Spinal cord (tissue), 10 donors: ENCODE data around the gene PLD3. TPM values are rescaled to one million over a fixed set of nuclear protein-coding genes. Genes with fewer than 3 reads are reported as not detected.
"Not testable (repeated sequence)": the region's sequence is repeated elsewhere in the genome, so short reads cannot be mapped to it uniquely, and the experiment has no call there.

Experiments
- DNase-seq, 6 donors: peaks; one replicate each; pipeline versions ENCODE4 v3.0.0 to v3.0.0-alpha.2; 2013 to 2015; ENCODE audit warnings: low spot score in 6 of 6, low read depth in 4 of 6
- H3K27ac ChIP-seq: one replicate; pipeline ENCODE4 v1.5.1; 2013; ENCODE audit warnings: low read depth, low read length, control low read depth
- H3K27me3 ChIP-seq: one replicate; pipeline ENCODE4 v1.6.1; 2013; ENCODE audit warnings: low read length; ENCODE audit not compliant: control insufficient read depth, insufficient read depth
- H3K36me3 ChIP-seq: one replicate; pipeline ENCODE4 v1.6.1; 2013; ENCODE audit warnings: low read length; ENCODE audit not compliant: control insufficient read depth, insufficient read depth
- H3K4me1 ChIP-seq: one replicate; pipeline ENCODE4 v1.6.1; 2013; ENCODE audit warnings: low read length; ENCODE audit not compliant: control insufficient read depth, insufficient read depth
- H3K4me3 ChIP-seq: one replicate; pipeline ENCODE4 v1.5.1; 2013; ENCODE audit warnings: low read depth, low read length, control low read depth
- H3K9me3 ChIP-seq: one replicate; pipeline ENCODE4 v1.6.1; 2013; ENCODE audit warnings: low read length; ENCODE audit not compliant: control insufficient read depth, insufficient read depth
- WGBS: methylation state at CpG from one replicate; pipeline ENCODE4 v1.1.5; 2013; ENCODE audit warnings: missing lambda C conversion rate; ENCODE audit not compliant: insufficient coverage; 5-methylcytosine and 5-hydroxymethylcytosine counted together
- polyA plus RNA-seq, 2 donors: library from polyadenylated mRNA; unstranded; fragments of 120-200 nt; gene quantifications; one replicate each; pipeline ENCODE4 v1.2.1, GENCODE V29; 2013; ENCODE audit not compliant: insufficient read length in 2 of 2
- total RNA-seq, 2 donors: library from RNA; depleted of rRNA in 1 of 2; stranded (reverse); fragments of 120-200 nt in 1 of 2; fragments of >200 nt in 1 of 2; gene quantifications; one replicate each; pipeline versions ENCODE4 v1.2.3 to v1.2.4, GENCODE V29; 2013 to 2014
- donor health status: healthy.

Gene PLD3
- total and polyA plus RNA-seq, 4 donors = 257 to 522 (median 422) TPM

- Histone ChIP-seq H3K4me1 (peaks cover 26% of the 10 kb centered on the region), H3K36me3 (peaks cover 63% of the 10 kb centered on the region), H3K9me3 (no peaks in the 10 kb centered on the region), H3K4me3 (no peak overlapping the region), H3K27me3 (no peaks in the 10 kb centered on the region), H3K27ac (no peak overlapping the region)
- no peak for DNase-seq
- WGBS = 76% methylated on average over 14 of the region's 16 CpGs
Observed at GRCh38 chr19:40367577-40368434, 19.3 kb downstream of the PLD3 start.

- H3K36me3 ChIP-seq = peaks cover 83% of the 10 kb centered on the region
- 92% methylated on average over 11 of the region's 12 CpGs for WGBS
- H3K27ac ChIP-seq = no peak overlapping the region
Observed at GRCh38 chr19:40369797-40370196, 21.3 kb downstream of the PLD3 start.

GRCh38 chr19:40370253-40370652, 21.8 kb downstream of the PLD3 start:
- not testable (repeated sequence) for DNase-seq, H3K27me3 ChIP-seq, H3K27ac ChIP-seq, H3K4me3 ChIP-seq, H3K9me3 ChIP-seq
- Histone ChIP-seq H3K36me3 (peaks cover 87% of the 10 kb centered on the region), H3K4me1 (peaks cover 24% of the 10 kb centered on the region)
- WGBS = 100% methylated on average over 1 of the region's 3 CpGs

More at GRCh38 chr19:40369797-40370196, 21.3 kb downstream of the PLD3 start:
- Histone ChIP-seq H3K4me3 (no peak overlapping the region), H3K27me3 (no peaks in the 10 kb centered on the region), H3K9me3 (no peaks in the 10 kb centered on the region), H3K4me1 (peaks cover 26% of the 10 kb centered on the region)
- DNase-seq = no peak

GRCh38 chr19:40370997-40371801, 22.7 kb downstream of the PLD3 start:
- Histone ChIP-seq H3K4me1 (peaks cover 19% of the 10 kb centered on the region), H3K4me3 (no peak overlapping the region), H3K36me3 (peaks cover 95% of the 10 kb centered on the region), H3K27me3 (no peaks in the 10 kb centered on the region), H3K9me3 (no peaks in the 10 kb centered on the region), H3K27ac (no peak overlapping the region)
- 93% methylated on average over 6 of the region's 7 CpGs for WGBS
- DNase-seq = no peak

GRCh38 chr19:40371802-40372122, 23.3 kb downstream of the PLD3 start:
- 94% methylated on average over 2 of the region's 5 CpGs for WGBS

GRCh38 chr19:40374084-40374483, 25.6 kb downstream of the PLD3 start:
- WGBS = 98% methylated on average over 7 of the region's 7 CpGs
- H3K9me3 ChIP-seq = no peaks in the 10 kb centered on the region
- H3K27ac ChIP-seq = no peak overlapping the region
- DNase-seq = no peak
- no peaks in the 10 kb centered on the region for H3K27me3 ChIP-seq
- H3K4me3 ChIP-seq = no peak overlapping the region
- peaks cover 98% of the 10 kb centered on the region for H3K36me3 ChIP-seq
- no peaks in the 10 kb centered on the region for H3K4me1 ChIP-seq

More at GRCh38 chr19:40371802-40372122, 23.3 kb downstream of the PLD3 start:
- Histone ChIP-seq H3K4me1 (peaks cover 13% of the 10 kb centered on the region), H3K27ac (no peak overlapping the region), H3K27me3 (no peaks in the 10 kb centered on the region), H3K4me3 (no peak overlapping the region), H3K9me3 (no peaks in the 10 kb centered on the region), H3K36me3 (peaks cover 95% of the 10 kb centered on the region)
- no peak for DNase-seq

GRCh38 chr19:40376286-40376862, 27.9 kb downstream of the PLD3 start:
- Histone ChIP-seq H3K9me3 (no peaks in the 10 kb centered on the region), H3K4me1 (no peaks in the 10 kb centered on the region), H3K4me3 (no peak overlapping the region), H3K36me3 (peaks cover 97% of the 10 kb centered on the region), H3K27me3 (no peaks in the 10 kb centered on the region), H3K27ac (no peak overlapping the region)
- no peak for DNase-seq
- WGBS = 95% methylated on average over 15 of the region's 17 CpGs

- Histone ChIP-seq H3K4me3 (no peak overlapping the region), H3K36me3 (peaks cover 82% of the 10 kb centered on the region), H3K4me1 (no peaks in the 10 kb centered on the region), H3K9me3 (no peaks in the 10 kb centered on the region), H3K27me3 (no peaks in the 10 kb centered on the region), H3K27ac (no peak overlapping the region)
- 85% methylated on average over 21 of the region's 25 CpGs for WGBS
- DNase-seq = no peak
Observed at GRCh38 chr19:40377876-40378385, 29.4 kb downstream of the PLD3 start.

GRCh38 chr19:40378509-40378908, 30.0 kb downstream of the PLD3 start:
- Histone ChIP-seq H3K36me3 (peaks cover 76% of the 10 kb centered on the region), H3K9me3 (no peaks in the 10 kb centered on the region), H3K4me3 (no peak overlapping the region), H3K4me1 (no peaks in the 10 kb centered on the region), H3K27me3 (no peaks in the 10 kb centered on the region), H3K27ac (no peak overlapping the region)
- DNase-seq = no peak
- 91% methylated on average over 2 of the region's 2 CpGs for WGBS
